ENCODE data around the gene MED12L.

The MED12L gene

GRCh38 chr3:151315846-151316245 is 230.4 kb downstream of the MED12L start:
- Histone ChIP-seq H3K4me2 (ENCODE audit: low read length) (no peak overlapping the region), H3K4me3 (ENCODE audit: low read length) (no peak overlapping the region), H2BK15ac (replicated peaks; ENCODE audit: low read depth) (no peak overlapping the region), H3K18ac (ENCODE audit: low read length) (no peak overlapping the region), H3K36me3 (ENCODE audit: control insufficient read depth, insufficient read depth, low read length) (no peaks in the 10 kb centered on the region), H3K79me1 (ENCODE audit: low read length) (no peaks in the 10 kb centered on the region), H3K79me2 (ENCODE audit: control insufficient read depth, insufficient read depth, low read length) (no peaks in the 10 kb centered on the region), H3K27ac (ENCODE audit: low read depth, low read length) (no peak overlapping the region), H3K23ac (ENCODE audit: low read length) (no peak overlapping the region), H3K9ac (ENCODE audit: low read length) (no peak overlapping the region), H3K4me1 (ENCODE audit: control insufficient read depth, low read depth, low read length) (peaks cover 10% of the 10 kb centered on the region), H3K56ac (ENCODE audit: low read length) (no peak overlapping the region), H3K4ac (ENCODE audit: low read depth, low read length) (no peak overlapping the region), H3K27me3 (ENCODE audit: insufficient read depth, low read length, poor library complexity) (no peaks in the 10 kb centered on the region), H2AK5ac (ENCODE audit: low read length) (no peak overlapping the region), H2BK5ac (ENCODE audit: low read length) (no peak overlapping the region), H4K5ac (ENCODE audit: low read length) (no peak overlapping the region), H2BK120ac (ENCODE audit: low read depth, low read length) (no peak overlapping the region), H4K8ac (ENCODE audit: low read depth, low read length) (no peak overlapping the region)
- WGBS (ENCODE audit: extremely low coverage, insufficient coverage, low lambda C conversion rate) = no CpG with 5 or more reads among the region's 2 CpGs
- DNase-seq = no peak

GRCh38 chr3:151316267-151316991 is 231.0 kb downstream of the MED12L start, which contains the start of gene GPR87:
GPR87 (minus strand) TSS chr3:151316820; CDS start chr3:151300100, 16,720 bp downstream.
- H4K8ac ChIP-seq (ENCODE audit: low read depth, low read length) = no peak within 1 kb of the TSS
- H3K23ac ChIP-seq (ENCODE audit: low read length) = no peak within 1 kb of the TSS
- H3K18ac ChIP-seq (ENCODE audit: low read length) = no peak within 1 kb of the TSS
- H3K4me1 ChIP-seq (ENCODE audit: control insufficient read depth, low read depth, low read length) = peaks cover 10% of the 10 kb centered on the region
- H3K4me2 ChIP-seq (ENCODE audit: low read length) = no peak within 1 kb of the TSS
- no peak within 1 kb of the TSS for H3K56ac ChIP-seq (ENCODE audit: low read length)
- H2BK5ac ChIP-seq (ENCODE audit: low read length) = no peak within 1 kb of the TSS
- H2BK15ac ChIP-seq (replicated peaks; ENCODE audit: low read depth) = no peak within 1 kb of the TSS
- no peak within 1 kb of the TSS for H3K4me3 ChIP-seq (ENCODE audit: low read length)
- H3K79me1 ChIP-seq (ENCODE audit: low read length) = no peaks in the 10 kb centered on the region
- no peak within 1 kb of the TSS for H3K4ac ChIP-seq (ENCODE audit: low read depth, low read length)
- no peaks in the 10 kb centered on the region for H3K36me3 ChIP-seq (ENCODE audit: control insufficient read depth, insufficient read depth, low read length)
- no peak within 1 kb of the TSS for H3K9ac ChIP-seq (ENCODE audit: low read length)
- no peak within 1 kb of the TSS for H3K27ac ChIP-seq (ENCODE audit: low read depth, low read length)
- no peak within 1 kb of the TSS for H2AK5ac ChIP-seq (ENCODE audit: low read length)
- peak; percentile 90 for DNase-seq
- H2BK120ac ChIP-seq (ENCODE audit: low read depth, low read length) = no peak within 1 kb of the TSS
- no peaks in the 10 kb centered on the region for H3K79me2 ChIP-seq (ENCODE audit: control insufficient read depth, insufficient read depth, low read length)
- WGBS (ENCODE audit: extremely low coverage, insufficient coverage, low lambda C conversion rate) = no CpG with 5 or more reads among the region's 7 CpGs
- no peak within 1 kb of the TSS for H4K5ac ChIP-seq (ENCODE audit: low read length)
- H3K27me3 ChIP-seq (ENCODE audit: insufficient read depth, low read length, poor library complexity) = no peaks in the 10 kb centered on the region

- H3K79me1 ChIP-seq (ENCODE audit: low read length) = no peaks in the 10 kb centered on the region
- no peak overlapping the region for H4K5ac ChIP-seq (ENCODE audit: low read length)
- no peak overlapping the region for H3K18ac ChIP-seq (ENCODE audit: low read length)
- no peaks in the 10 kb centered on the region for H3K36me3 ChIP-seq (ENCODE audit: control insufficient read depth, insufficient read depth, low read length)
- H2BK5ac ChIP-seq (ENCODE audit: low read length) = no peak overlapping the region
- H3K4me2 ChIP-seq (ENCODE audit: low read length) = no peak overlapping the region
- H2AK5ac ChIP-seq (ENCODE audit: low read length) = no peak overlapping the region
- no peak overlapping the region for H3K23ac ChIP-seq (ENCODE audit: low read length)
- no peak overlapping the region for H3K9ac ChIP-seq (ENCODE audit: low read length)
- H3K27me3 ChIP-seq (ENCODE audit: insufficient read depth, low read length, poor library complexity) = no peaks in the 10 kb centered on the region
- no peak overlapping the region for H2BK120ac ChIP-seq (ENCODE audit: low read depth, low read length)
- no peak overlapping the region for H3K4me3 ChIP-seq (ENCODE audit: low read length)
- DNase-seq = no peak
- H3K4ac ChIP-seq (ENCODE audit: low read depth, low read length) = no peak overlapping the region
- no peak overlapping the region for H3K56ac ChIP-seq (ENCODE audit: low read length)
- peaks cover 10% of the 10 kb centered on the region for H3K4me1 ChIP-seq (ENCODE audit: control insufficient read depth, low read depth, low read length)
- no peak overlapping the region for H4K8ac ChIP-seq (ENCODE audit: low read depth, low read length)
- no peak overlapping the region for H3K27ac ChIP-seq (ENCODE audit: low read depth, low read length)
- H3K79me2 ChIP-seq (ENCODE audit: control insufficient read depth, insufficient read depth, low read length) = no peaks in the 10 kb centered on the region
- H2BK15ac ChIP-seq (replicated peaks; ENCODE audit: low read depth) = no peak overlapping the region
Measured at GRCh38 chr3:151318313-151318712, 232.8 kb downstream of the MED12L start.

GRCh38 chr3:151318991-151319390 is 233.5 kb downstream of the MED12L start:
- WGBS (ENCODE audit: extremely low coverage, insufficient coverage, low lambda C conversion rate) = no CpG with 5 or more reads among the region's 7 CpGs
- H2BK120ac ChIP-seq (ENCODE audit: low read depth, low read length) = no peak overlapping the region
- peak overlapping the region; percentile 74 for H2BK15ac ChIP-seq (replicated peaks; ENCODE audit: low read depth)
- H3K4me1 ChIP-seq (ENCODE audit: control insufficient read depth, low read depth, low read length) = peaks cover 10% of the 10 kb centered on the region
- no peak overlapping the region for H4K5ac ChIP-seq (ENCODE audit: low read length)
- no peak overlapping the region for H3K27ac ChIP-seq (ENCODE audit: low read depth, low read length)
- no peak overlapping the region for H3K4ac ChIP-seq (ENCODE audit: low read depth, low read length)
- H3K4me3 ChIP-seq (ENCODE audit: low read length) = no peak overlapping the region
- H3K18ac ChIP-seq (ENCODE audit: low read length) = no peak overlapping the region
- H3K27me3 ChIP-seq (ENCODE audit: insufficient read depth, low read length, poor library complexity) = no peaks in the 10 kb centered on the region
- H2BK5ac ChIP-seq (ENCODE audit: low read length) = no peak overlapping the region
- H3K36me3 ChIP-seq (ENCODE audit: control insufficient read depth, insufficient read depth, low read length) = no peaks in the 10 kb centered on the region
- no peak overlapping the region for H3K23ac ChIP-seq (ENCODE audit: low read length)
- H3K79me2 ChIP-seq (ENCODE audit: control insufficient read depth, insufficient read depth, low read length) = no peaks in the 10 kb centered on the region
- no peak overlapping the region for H3K9ac ChIP-seq (ENCODE audit: low read length)
- no peak overlapping the region for H2AK5ac ChIP-seq (ENCODE audit: low read length)
- H3K79me1 ChIP-seq (ENCODE audit: low read length) = no peaks in the 10 kb centered on the region
- H3K4me2 ChIP-seq (ENCODE audit: low read length) = no peak overlapping the region
- H4K8ac ChIP-seq (ENCODE audit: low read depth, low read length) = no peak overlapping the region
- no peak for DNase-seq
- no peak overlapping the region for H3K56ac ChIP-seq (ENCODE audit: low read length)

GRCh38 chr3:151319628-151320027 is 234.2 kb downstream of the MED12L start:
- Histone ChIP-seq H3K27ac (ENCODE audit: low read depth, low read length) (no peak overlapping the region), H3K79me1 (ENCODE audit: low read length) (no peaks in the 10 kb centered on the region)
- no CpG with 5 or more reads among the region's 4 CpGs for WGBS (ENCODE audit: extremely low coverage, insufficient coverage, low lambda C conversion rate)

GRCh38 chr3:151320131-151320530 is 234.7 kb downstream of the MED12L start:
- H3K27ac ChIP-seq (ENCODE audit: low read depth, low read length) = no peak overlapping the region
- no peaks in the 10 kb centered on the region for H3K27me3 ChIP-seq (ENCODE audit: insufficient read depth, low read length, poor library complexity)
- H3K4me3 ChIP-seq (ENCODE audit: low read length) = no peak overlapping the region
- peaks cover 4% of the 10 kb centered on the region for H3K4me1 ChIP-seq (ENCODE audit: control insufficient read depth, low read depth, low read length)
- no peak overlapping the region for H3K4ac ChIP-seq (ENCODE audit: low read depth, low read length)
- H2BK15ac ChIP-seq (replicated peaks; ENCODE audit: low read depth) = no peak overlapping the region
- H4K8ac ChIP-seq (ENCODE audit: low read depth, low read length) = no peak overlapping the region
- DNase-seq = no peak
- no peak overlapping the region for H4K5ac ChIP-seq (ENCODE audit: low read length)
- H3K79me2 ChIP-seq (ENCODE audit: control insufficient read depth, insufficient read depth, low read length) = no peaks in the 10 kb centered on the region
- H2AK5ac ChIP-seq (ENCODE audit: low read length) = no peak overlapping the region
- H2BK120ac ChIP-seq (ENCODE audit: low read depth, low read length) = no peak overlapping the region
- H3K56ac ChIP-seq (ENCODE audit: low read length) = no peak overlapping the region
- no peak overlapping the region for H3K23ac ChIP-seq (ENCODE audit: low read length)
- H3K18ac ChIP-seq (ENCODE audit: low read length) = no peak overlapping the region
- no peaks in the 10 kb centered on the region for H3K36me3 ChIP-seq (ENCODE audit: control insufficient read depth, insufficient read depth, low read length)
- no CpG with 5 or more reads among the region's 2 CpGs for WGBS (ENCODE audit: extremely low coverage, insufficient coverage, low lambda C conversion rate)
- H3K4me2 ChIP-seq (ENCODE audit: low read length) = no peak overlapping the region
- no peak overlapping the region for H3K9ac ChIP-seq (ENCODE audit: low read length)
- H2BK5ac ChIP-seq (ENCODE audit: low read length) = no peak overlapping the region
- H3K79me1 ChIP-seq (ENCODE audit: low read length) = no peaks in the 10 kb centered on the region

More at GRCh38 chr3:151319628-151320027, 234.2 kb downstream of the MED12L start:
- Histone ChIP-seq H2BK5ac (ENCODE audit: low read length) (no peak overlapping the region), H3K56ac (ENCODE audit: low read length) (no peak overlapping the region), H3K4me2 (ENCODE audit: low read length) (no peak overlapping the region), H3K36me3 (ENCODE audit: control insufficient read depth, insufficient read depth, low read length) (no peaks in the 10 kb centered on the region), H3K23ac (ENCODE audit: low read length) (no peak overlapping the region), H2BK15ac (replicated peaks; ENCODE audit: low read depth) (no peak overlapping the region), H3K27me3 (ENCODE audit: insufficient read depth, low read length, poor library complexity) (no peaks in the 10 kb centered on the region), H3K4me3 (ENCODE audit: low read length) (no peak overlapping the region), H3K4ac (ENCODE audit: low read depth, low read length) (no peak overlapping the region), H3K4me1 (ENCODE audit: control insufficient read depth, low read depth, low read length) (peaks cover 8% of the 10 kb centered on the region), H3K18ac (ENCODE audit: low read length) (no peak overlapping the region), H3K9ac (ENCODE audit: low read length) (no peak overlapping the region), H3K79me2 (ENCODE audit: control insufficient read depth, insufficient read depth, low read length) (no peaks in the 10 kb centered on the region), H4K5ac (ENCODE audit: low read length) (no peak overlapping the region), H4K8ac (ENCODE audit: low read depth, low read length) (no peak overlapping the region), H2BK120ac (ENCODE audit: low read depth, low read length) (no peak overlapping the region), H2AK5ac (ENCODE audit: low read length) (no peak overlapping the region)
- DNase-seq = no peak
